ENCODE results near the gene SH3RF3.

Gene SH3RF3

DNA sequence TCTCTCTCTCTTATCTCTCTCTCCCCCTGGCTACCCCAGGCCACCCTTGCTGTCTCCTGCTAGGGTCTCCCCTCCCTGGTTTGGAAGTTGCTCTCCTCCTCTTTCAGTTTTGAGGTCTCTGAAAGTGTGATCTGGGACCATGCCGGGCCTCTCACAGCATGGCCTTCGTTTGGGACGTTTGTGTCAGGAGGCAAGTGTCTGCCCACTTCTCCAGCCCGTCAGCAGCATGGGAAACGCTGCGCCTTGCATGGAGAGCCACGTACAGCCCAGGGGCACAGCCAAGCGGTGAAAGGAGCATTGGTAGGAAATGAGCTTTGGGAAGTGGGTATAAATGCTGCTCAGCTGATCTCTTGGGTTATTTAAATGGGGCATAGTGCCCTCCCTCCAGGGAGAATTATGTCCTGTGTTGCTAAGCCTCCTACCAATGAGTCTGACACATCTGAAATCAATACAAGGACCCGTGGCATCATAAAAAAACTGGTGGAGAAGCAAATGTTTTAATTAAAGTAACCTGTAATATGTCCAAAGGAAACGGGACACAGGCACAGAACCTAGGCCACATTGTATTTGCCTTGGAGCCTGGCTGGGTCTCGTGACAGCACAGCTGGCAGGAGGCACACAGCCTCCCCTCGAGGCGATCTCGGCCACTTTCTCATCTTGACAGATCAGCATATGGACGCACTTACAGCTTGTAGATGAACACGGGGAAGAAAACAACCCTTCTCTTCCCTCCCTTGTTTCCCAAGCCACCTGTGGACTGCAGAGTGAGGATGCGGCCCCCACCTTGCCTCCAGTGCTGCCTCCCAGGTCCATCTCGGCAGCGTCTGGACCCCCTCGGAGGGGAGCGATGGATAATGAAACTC is 72.7 kb downstream of the SH3RF3 start:
- DNase-seq (ENCODE audit: low read depth in 3 of 3) = no peak

DNA sequence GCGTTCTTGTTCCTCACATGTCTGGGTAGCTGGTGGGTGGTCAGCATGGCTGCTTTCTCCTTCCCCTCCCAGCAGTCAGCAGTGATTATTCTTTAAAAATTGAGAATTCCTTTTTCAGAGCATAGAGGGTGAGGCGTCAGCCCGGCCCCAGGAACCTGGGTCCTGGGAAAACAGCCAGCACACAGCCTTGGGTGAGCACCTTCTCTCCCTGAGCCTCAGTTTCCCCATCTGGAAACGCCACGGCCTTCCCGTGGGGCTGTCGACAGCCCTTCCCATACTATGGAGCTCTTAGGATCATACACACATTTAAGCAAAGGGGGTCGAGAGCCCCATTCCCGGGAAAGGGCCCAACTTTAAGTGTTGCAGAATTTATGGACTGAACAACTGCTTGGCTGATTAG is 73.5 kb downstream of the SH3RF3 start:
- DNase-seq (ENCODE audit: low read depth in 3 of 3) = no peak

DNA sequence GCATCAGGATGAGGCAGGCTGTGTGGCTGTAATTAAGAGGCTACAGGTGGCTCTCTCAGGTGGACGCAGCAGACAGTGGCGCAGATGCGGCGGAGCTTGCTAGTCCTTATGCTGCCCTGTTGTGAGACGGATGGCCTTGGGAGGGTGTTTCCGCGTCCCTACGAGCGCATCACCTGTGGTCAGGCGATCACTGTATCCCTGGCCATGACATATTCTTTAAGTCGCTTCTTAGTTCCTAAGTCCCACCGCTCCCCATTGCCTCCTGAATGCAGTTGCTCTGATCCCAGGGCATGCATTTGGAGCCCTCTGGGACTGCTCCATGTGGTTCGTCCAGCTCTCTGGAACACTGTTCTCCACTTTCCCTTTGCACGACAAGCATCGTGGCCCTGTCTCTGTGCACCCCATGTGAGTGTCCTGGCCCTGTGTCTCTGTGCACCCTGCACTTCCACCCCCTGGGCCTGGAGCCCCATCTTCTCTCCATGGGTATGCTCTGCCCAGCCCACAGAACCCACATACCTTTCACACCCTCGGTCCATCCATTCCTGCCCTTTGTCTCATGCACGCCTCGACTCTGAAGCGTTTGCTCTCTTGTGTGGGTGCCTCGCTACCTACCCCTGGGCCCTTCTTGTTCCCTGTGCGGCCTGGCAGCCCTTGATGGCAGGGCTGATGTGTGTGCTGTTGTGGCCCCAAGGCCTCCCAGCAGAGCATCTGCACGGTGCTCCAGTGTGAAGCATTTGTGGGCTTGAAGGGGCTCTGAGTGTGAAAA is 74.4 kb downstream of the SH3RF3 start:
- DNase-seq (ENCODE audit: low read depth in 3 of 3) = no peak

DNA sequence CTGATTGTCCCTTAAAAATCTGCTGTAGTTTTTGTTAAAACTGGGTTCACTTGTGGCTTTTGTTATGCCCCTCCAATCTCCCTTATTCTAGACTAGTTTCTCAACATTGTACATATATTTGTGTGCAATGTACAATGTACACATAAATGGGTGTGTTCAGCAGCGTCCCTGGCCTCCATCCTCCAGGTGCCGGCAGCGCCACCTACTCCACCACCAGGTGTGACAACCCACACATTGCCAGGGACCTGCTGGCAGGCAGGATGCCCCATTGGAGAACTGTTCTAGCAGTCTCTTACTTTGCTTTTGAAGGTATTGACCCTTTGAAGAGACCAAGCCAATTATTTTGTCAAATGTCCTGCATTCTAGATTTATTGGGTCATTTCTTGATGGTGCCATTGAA is 75.4 kb downstream of the SH3RF3 start:
- DNase-seq (ENCODE audit: low read depth in 3 of 3) = no peak

DNA sequence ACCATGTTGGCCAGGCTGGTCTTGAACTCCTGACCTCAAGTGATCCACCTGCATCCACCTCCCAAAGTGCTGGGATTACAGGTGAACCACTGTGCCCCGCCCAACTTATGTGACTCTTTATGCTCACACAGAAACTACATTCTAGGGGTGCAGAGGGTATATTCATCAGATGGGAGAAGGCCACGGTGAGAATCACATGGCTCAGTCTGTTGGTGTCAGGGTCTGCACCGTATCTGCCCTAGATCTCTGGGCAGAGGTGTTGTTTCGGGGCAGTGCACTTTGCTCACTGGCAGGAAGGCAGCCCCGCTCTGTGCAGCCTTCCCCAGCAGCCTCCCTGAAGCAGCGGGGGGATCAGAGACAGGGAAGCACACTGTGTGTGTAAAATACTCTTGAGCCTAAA is 76.4 kb downstream of the SH3RF3 start:
- no peak for DNase-seq (ENCODE audit: low read depth in 3 of 3)

DNA sequence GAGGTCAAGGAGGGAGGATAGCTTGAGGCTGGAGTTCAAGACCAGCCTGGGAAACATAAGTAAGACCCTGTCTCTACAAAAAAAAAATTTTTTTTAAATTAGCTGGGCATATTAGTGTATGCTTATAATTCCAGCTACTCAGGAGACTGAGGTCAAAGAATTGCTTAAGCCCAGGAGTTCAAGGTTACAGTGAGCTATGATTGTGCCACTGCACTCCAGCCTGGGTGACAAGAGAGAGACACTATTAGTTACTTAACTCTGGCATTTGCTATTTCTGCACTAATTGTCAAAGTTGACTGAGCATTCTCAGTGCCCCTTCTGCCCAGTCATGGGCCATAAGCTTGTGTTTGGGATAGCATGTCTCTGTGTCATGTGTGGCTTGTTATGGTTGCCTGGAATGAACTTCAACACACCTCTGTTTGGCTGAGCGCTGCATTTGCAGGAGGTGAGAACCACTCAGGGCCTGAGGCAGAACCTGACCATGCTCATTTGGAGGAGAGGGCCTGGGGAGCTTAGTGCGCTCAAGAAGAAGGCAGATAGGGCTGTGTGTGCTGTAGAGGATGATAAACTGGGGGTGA is 77.7 kb downstream of the SH3RF3 start:
- DNase-seq (ENCODE audit: low read depth in 3 of 3) = no peak

DNA sequence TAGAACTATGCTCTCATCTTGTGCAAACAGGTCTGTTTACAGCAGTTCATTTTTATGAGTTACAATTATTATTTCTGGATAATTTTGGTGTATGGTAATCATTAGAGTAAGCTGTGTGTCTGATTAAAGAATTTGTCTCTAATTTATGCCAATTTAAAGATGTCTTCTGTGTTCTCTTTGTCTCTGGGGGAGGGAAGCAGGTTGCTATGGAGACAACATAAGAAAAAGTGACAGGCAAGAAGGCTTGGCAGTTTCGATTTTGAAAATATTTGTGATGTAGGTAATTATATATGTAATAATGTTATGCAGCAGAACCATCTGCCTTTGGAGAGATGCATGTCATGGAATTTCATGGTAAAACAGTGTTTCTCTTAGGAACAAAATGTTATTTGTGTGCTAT is 78.2 kb downstream of the SH3RF3 start:
- DNase-seq (ENCODE audit: low read depth in 3 of 3) = no peak

DNA sequence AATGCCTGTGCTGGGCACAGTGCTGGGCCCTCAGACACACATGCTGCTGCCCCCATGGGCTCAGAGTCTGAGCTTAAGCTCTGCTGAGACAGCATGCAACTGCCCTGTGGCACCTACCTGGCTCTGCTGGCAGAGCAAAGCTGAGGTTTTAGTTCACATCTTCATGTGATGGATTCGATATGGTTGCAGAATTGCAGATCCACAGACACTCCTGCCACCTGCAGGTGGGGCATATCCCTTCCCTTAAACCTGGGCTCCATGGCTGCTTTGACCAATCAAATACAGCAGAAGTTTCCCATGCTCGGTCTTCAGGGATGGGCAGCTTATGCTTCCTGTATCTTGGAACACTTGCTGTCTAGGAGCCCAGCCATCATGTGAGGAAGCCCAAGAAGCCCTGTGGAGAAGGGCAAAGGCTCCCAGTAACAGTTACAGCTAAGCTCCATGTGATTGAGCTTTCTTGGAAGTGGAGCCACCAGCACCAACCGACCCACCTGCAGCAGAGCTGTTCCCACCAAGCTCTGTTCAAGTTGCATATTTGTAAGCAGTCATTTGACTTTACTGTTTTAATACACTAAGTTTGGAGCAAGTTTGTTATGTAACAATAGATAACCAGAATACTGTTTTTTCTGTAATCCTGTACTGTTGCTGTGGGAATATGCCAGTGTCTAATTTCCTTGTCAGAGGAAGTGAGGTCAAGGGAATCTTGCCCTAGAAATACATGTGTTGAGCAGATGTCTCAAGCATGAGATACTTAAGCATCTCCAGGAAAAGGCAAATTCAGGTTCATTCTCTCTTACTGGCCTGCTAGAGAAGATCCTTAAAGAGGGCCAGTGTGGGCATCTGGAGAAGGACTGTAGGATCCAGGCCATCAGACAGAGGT is 79.3 kb downstream of the SH3RF3 start:
- DNase-seq (ENCODE audit: low read depth in 3 of 3) = no peak

DNA sequence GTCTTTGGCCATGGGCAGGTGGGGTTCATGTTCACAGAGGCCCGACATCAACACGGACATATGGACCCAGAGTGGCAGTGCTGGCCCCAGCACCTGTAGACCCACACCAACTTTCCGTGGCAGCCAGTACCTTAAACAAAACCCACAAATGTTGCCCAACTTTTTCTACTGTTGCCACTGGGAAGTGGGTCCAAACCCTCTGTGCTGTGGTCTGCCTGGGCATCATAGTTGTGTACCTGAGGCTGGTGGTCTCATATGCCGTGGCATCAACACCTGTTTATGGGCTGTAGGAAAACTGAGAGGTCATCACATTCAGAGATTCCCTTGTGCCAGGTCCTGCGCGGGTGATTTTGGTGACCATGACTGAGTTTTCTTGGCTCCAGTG is 79.9 kb downstream of the SH3RF3 start:
- no peak for DNase-seq (ENCODE audit: low read depth in 3 of 3)

DNA sequence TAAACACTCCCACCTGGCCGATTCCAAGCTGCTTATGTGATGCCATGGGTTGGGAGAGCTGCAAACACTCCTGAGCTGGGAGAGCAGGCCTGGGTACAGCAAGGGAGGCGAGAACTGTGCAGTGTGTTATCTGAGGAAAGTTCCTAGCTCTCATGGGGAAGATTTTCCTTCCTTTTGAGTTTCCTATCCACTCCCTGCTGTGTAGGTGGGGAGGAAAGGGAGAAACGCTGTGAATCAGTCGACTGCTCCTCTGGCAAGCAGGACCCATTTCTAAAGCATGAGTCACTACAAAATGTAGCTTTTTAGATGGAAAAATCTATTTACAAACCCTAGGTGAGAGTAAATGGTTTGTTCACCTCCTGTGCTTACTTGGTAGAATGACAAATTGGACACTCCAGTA is 80.4 kb downstream of the SH3RF3 start:
- DNase-seq (ENCODE audit: low read depth in 3 of 3) = no peak

DNA sequence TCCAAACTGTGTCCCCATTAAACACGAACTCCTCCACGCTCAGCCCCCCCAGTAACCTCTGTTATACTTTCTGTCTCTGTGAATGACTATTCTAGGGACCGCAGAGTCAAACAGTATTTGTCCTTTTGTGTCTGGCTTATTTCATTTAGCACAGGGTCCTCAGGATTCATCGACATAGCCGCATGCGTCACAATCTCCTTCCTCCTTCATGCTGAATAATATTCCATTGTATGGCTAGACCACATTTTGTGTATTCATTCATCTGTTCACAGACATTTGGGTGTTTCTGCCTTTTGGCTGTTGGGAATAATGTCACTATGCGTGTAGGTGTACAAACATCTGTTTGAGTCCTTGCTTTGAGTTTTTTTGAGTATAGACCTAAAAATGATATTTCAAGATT is 80.9 kb downstream of the SH3RF3 start:
- no peak for DNase-seq (ENCODE audit: low read depth in 3 of 3)

DNA sequence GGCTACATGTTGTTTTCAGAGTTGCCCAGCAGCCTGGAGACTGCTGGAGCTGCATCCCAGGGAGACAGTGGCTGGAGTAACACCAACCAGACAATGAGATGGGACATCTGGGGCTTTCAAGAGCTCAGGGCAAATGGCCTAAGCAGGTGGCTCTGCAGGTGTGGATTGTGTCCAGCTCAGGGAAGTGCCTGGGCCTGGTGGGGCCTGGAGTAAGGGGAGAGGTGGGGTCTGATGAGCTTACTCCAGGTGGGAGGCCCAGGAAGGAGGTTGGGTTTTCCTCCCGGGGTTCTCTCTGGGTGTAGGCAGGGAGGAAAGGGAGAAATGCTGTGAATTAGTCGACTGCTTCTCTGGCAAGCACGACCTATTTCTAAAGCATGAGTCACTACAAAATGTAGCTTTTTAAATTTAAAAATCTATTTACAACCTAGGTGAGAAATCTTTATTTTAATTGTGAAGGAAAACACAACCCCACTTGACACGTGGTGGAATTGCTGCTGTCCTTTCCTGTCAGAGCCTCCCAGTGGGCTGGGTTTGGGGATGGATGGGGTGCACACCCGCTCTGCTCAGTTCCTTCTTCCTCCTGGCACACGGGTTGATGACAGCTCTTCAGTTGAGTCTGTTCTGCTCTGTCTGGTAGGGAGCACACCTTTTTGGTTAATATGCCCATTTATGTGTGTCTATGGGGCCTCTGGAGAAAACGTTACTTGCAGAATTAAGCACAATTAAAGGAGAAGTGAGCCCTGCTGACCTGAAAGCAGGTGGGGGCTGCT is 81.6 kb downstream of the SH3RF3 start:
- DNase-seq (ENCODE audit: low read depth in 3 of 3) = no peak

DNA sequence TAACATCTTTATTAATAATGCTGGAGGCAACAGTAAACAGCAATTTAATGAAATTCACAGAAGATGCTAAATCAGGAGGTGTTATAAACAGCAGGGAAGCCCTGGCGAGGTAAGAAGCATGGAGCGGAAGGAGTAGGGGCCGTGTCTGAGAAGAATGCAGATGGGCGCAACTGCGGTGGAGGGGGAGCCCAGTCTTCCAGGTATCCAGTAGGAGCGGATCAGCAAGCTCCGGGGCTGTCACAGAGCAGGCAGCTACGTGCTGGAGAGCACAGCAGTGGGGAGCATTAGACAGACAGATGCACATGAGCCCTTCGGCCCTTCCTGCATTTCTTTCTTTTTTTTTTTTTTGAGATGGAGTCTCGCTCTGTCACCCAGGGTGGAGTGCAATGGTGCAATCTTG is 82.3 kb downstream of the SH3RF3 start:
- no peak for DNase-seq (ENCODE audit: low read depth in 3 of 3)

DNA sequence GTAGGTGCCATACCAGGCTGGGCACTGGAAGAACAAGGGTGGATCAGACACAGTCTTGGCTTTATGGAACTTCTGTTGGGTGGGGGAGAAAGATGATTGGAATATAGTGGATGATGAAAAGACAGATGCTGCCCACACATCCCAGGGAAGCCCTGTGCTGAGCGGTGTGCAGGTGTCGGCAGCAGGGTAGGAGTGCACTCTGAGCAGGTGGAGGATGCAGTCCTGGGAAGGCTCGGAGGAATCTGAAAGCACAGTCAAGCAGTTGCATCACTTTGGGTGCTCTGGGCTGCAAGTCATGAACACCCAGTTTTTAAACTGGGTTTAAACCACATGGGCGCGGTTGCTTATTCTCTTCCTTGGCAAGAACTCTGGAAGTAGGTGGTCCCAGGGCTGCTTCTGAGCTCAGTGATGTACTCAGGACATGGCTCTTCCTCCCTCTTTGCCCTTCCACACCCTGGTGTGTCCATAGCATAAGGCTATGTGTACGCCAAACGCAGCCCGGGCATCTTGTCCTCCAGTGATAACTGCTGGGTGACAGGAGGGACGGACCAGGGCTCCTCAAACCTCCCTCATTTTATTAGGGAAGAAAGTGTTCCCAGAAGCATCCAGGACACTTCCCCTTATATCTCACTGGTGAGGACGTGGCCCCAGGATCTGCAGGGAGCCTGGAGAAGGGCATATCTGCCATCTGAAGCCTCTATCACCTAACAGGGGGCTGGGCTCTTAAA is 84.0 kb downstream of the SH3RF3 start:
- no peak for DNase-seq (ENCODE audit: low read depth in 3 of 3)

DNA sequence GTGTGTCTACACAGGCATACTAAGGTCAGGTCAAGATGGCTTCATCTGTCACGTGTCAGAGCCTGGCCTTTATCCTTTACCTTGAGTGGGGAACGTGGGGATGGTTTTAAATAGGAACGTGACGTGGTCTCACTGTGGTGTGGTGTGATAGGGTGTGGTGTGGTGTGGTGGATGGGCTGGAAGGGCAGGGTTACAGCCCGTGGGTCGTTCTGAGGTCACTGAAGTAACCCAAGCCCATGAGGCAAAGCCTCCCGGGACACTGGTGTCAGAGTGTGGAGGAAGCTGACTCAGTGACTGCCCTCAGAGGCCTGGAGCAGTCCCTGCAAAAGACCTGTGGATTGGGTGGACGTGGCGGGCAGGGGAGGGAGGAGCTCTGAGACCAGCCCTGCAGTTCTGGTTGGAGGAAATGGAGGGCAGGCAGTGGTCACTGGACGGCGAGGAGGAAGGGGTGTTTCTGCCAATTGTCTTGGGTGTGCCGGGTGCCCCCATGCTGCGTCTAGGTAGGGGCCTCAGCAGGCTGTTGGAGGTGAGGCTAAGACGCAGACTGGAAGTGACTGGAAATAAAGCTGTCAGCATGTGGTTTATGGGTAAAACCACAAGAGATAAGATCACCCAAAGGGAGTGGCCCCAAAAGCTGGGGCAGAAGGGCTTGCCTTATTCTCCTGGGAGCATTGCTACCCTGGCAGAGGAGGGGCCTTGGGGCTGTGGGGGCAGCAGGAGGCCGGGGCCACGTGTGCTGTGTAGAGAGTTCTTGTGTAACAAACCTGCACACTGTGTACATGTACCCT is 84.8 kb downstream of the SH3RF3 start:
- peak; percentile 17 to 50 (median 23) for DNase-seq (ENCODE audit: low read depth in 3 of 3)

DNA sequence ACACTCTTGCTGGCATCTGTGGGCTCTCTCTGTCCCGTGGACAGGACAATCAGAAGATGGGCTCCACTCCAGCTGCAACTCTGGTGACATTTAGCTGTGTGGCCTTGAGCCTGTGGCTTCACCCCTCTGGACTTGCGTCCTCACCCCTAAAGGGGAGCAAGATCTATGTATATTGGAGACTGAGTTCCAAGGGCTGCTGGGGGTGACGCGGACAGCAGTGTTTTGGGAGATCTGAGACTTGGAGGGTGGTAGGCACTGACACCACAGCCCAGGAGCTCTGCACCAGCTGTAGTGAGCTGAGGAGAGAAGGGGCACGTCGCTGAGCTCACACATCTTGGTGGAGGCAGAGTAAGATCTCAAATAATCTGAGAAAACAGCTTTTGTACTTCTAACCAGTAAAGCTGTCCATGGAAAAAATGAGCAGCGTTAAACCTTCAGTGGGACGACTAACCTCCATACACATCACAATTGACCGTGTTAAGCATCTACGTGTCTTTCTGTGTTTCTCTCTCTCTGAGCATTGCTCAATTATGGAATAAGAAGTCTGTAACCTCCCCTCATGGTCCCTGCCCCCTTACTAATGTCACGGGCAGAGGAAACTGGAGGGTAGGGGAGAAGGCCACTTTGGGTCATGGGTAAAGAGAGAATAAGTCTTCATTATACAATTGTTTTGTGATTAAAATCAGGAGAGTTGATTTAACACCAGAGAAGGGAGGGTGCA is 85.8 kb downstream of the SH3RF3 start:
- DNase-seq (ENCODE audit: low read depth in 3 of 3) = no peak

DNA sequence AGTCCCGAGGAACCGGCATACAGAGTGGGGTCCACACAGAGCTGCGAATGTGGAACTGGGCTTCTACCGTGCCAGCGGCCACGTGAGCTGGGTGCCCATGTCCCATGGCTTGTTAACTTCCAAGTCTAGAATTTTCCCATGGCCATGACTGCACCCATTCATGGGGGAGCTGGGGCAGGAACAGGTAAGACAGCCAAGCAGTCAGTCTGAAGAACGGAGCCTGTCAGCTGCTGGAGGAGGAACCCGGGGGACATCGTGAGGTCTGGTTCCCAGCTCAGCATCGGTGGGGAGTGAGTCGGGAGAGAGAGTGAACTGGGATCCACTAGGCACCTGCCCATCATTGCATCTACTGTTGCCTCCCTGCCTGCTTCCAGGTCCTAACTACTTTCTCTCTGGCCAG is 86.9 kb downstream of the SH3RF3 start:
- DNase-seq (ENCODE audit: low read depth in 3 of 3) = no peak

DNA sequence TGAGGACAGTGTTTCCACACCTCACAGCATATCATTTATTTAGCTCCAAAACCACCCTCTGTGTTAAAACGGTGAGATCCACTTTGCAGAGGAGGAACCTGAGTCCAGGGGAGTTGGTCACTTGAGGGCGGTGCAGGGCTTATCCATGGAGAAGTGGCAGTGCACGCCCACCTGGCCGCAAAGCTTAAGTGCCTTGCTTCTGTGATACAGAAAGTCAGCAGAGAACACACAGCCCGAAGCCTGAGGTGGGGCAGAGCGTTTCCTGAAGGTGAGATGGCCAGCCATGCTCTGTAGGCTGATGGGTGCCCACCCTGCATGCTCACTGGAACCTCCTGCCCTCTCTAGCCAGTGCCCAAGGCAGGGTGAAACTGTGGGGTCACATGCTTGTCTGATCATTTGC is 87.3 kb downstream of the SH3RF3 start:
- no peak for DNase-seq (ENCODE audit: low read depth in 3 of 3)
